DMS79 treated with DMSO at 0.1 percent for 48 hours (cell line): ENCODE results near the gene UPP1.
"Not testable (repeated sequence)": the region's sequence is repeated elsewhere in the genome, so short reads cannot be mapped to it uniquely, and the experiment has no call there.

Experiments used
- DNase-seq: peaks from one replicate; lab custom pipeline; 2025; lab: John Stamatoyannopoulos, UW

Gene UPP1

GRCh38 chr7:48111596-48111995 lies 22.5 kb downstream of the UPP1 start:
- DNase-seq = no peak

GRCh38 chr7:48112401-48113165 lies 23.5 kb downstream of the UPP1 start:
- no peak for DNase-seq

- DNase-seq = no peak
Observed at GRCh38 chr7:48113275-48113674, 24.2 kb downstream of the UPP1 start.

GRCh38 chr7:48114115-48114514 lies 25.1 kb downstream of the UPP1 start:
- no peak for DNase-seq

- DNase-seq = no peak
Observed at GRCh38 chr7:48114589-48114988, 25.5 kb downstream of the UPP1 start.

- DNase-seq = no peak
Observed at GRCh38 chr7:48116043-48116442, 27.0 kb downstream of the UPP1 start.

GRCh38 chr7:48118041-48118440 lies 29.0 kb downstream of the UPP1 start:
- no peak for DNase-seq

GRCh38 chr7:48120536-48120935 lies 31.5 kb downstream of the UPP1 start:
- DNase-seq = not testable (repeated sequence)

GRCh38 chr7:48126037-48126436 lies 37.0 kb downstream of the UPP1 start:
- DNase-seq = no peak

GRCh38 chr7:48130658-48131108 lies 41.6 kb downstream of the UPP1 start:
- no peak for DNase-seq

- DNase-seq = no peak
Observed at GRCh38 chr7:48132792-48133191, 43.7 kb downstream of the UPP1 start.

GRCh38 chr7:48139459-48139858 lies 50.4 kb downstream of the UPP1 start:
- DNase-seq = no peak

- DNase-seq = no peak
Observed at GRCh38 chr7:48140001-48140681, 51.1 kb downstream of the UPP1 start.

- no peak for DNase-seq
Observed at GRCh38 chr7:48141521-48141920, 52.5 kb downstream of the UPP1 start.

- no peak for DNase-seq
Observed at GRCh38 chr7:48144291-48144768, 55.3 kb downstream of the UPP1 start.

GRCh38 chr7:48147078-48147591 lies 58.1 kb downstream of the UPP1 start:
- no peak for DNase-seq

GRCh38 chr7:48147690-48148089 lies 58.6 kb downstream of the UPP1 start:
- not testable (repeated sequence) for DNase-seq

- DNase-seq = no peak
Observed at GRCh38 chr7:48148311-48148710, 59.2 kb downstream of the UPP1 start.

GRCh38 chr7:48149058-48149457 lies 60.0 kb downstream of the UPP1 start:
- DNase-seq = no peak

GRCh38 chr7:48150086-48150485 lies 61.0 kb downstream of the UPP1 start:
- DNase-seq = no peak

GRCh38 chr7:48154792-48155413 lies 65.8 kb downstream of the UPP1 start:
- no peak for DNase-seq
